Measurements from ENCODE around the gene TIMP3. TPM values are rescaled to one million over a fixed set of nuclear protein-coding genes. Genes with fewer than 3 reads are reported as not detected.

TIMP3 gene
- polyA plus RNA-seq, 1 of the 3 experiments (the other 2 are of a cell fraction), result 26.1 TPM

- CTCF ChIA-PET, result interaction anchor here (1.0 to 2.1 kb wide), 2 partner anchors 64 to 125 kb away, joined by 3 to 9 read pairs; no protein-coding TSS in a partner anchor
- no peak overlapping the region for H3K4me2 ChIP-seq
Measured at GRCh38 chr22:32861330-32861729, 59.8 kb downstream of the TIMP3 start.

More at GRCh38 chr22:32861330-32861729, 59.8 kb downstream of the TIMP3 start:
- H3K4me1 ChIP-seq (ENCODE audit: control insufficient read depth in 1 of 2, insufficient read depth in 2 of 2, low read depth in 1 of 2, low read length in 1 of 2), result peaks cover 0 to 22% of the 10 kb centered on the region in 2 experiments; a peak in 1 of 4 replicates
- no peak overlapping the region for H2AFZ ChIP-seq (ENCODE audit: low read depth)
- no peaks in the 10 kb centered on the region for H4K20me1 ChIP-seq (ENCODE audit: insufficient read depth)
- TF ChIP-seq, protein P1, sequence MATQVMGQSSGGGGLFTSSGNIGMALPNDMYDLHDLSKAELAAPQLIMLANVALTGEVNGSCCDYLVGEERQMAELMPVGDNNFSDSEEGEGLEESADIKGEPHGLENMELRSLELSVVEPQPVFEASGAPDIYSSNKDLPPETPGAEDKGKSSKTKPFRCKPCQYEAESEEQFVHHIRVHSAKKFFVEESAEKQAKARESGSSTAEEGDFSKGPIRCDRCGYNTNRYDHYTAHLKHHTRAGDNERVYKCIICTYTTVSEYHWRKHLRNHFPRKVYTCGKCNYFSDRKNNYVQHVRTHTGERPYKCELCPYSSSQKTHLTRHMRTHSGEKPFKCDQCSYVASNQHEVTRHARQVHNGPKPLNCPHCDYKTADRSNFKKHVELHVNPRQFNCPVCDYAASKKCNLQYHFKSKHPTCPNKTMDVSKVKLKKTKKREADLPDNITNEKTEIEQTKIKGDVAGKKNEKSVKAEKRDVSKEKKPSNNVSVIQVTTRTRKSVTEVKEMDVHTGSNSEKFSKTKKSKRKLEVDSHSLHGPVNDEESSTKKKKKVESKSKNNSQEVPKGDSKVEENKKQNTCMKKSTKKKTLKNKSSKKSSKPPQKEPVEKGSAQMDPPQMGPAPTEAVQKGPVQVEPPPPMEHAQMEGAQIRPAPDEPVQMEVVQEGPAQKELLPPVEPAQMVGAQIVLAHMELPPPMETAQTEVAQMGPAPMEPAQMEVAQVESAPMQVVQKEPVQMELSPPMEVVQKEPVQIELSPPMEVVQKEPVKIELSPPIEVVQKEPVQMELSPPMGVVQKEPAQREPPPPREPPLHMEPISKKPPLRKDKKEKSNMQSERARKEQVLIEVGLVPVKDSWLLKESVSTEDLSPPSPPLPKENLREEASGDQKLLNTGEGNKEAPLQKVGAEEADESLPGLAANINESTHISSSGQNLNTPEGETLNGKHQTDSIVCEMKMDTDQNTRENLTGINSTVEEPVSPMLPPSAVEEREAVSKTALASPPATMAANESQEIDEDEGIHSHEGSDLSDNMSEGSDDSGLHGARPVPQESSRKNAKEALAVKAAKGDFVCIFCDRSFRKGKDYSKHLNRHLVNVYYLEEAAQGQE (IDR thresholded peaks at IDR 0.05; ENCODE audit: low read depth, low read length), result no peak
- TF ChIP-seq POLR2AphosphoS5 (IDR thresholded peaks at IDR 0.05; ENCODE audit: low read depth, low read length), result no peak
- TF ChIP-seq FOXM1 (IDR thresholded peaks at IDR 0.05; ENCODE audit: low read depth), result no peak
- TF ChIP-seq MEF2A (IDR thresholded peaks at IDR 0.05; ENCODE audit: borderline replicate concordance, low read depth), result no peak
- TF ChIP-seq ZBTB33 (IDR thresholded peaks at IDR 0.05; ENCODE audit: borderline replicate concordance, low read depth), result no peak
- TF ChIP-seq IRF3 (IDR thresholded peaks at IDR 0.05; ENCODE audit: low read depth, low read length), result no peak
- TF ChIP-seq NRF1 (IDR thresholded peaks at IDR 0.05; ENCODE audit: low read depth, low read length), result no peak
- TF ChIP-seq USF1 (IDR thresholded peaks at IDR 0.05; ENCODE audit: borderline replicate concordance, low read depth), result no peak
- no peak for TF ChIP-seq MAX (IDR thresholded peaks at IDR 0.05; ENCODE audit: low read depth)
- TF ChIP-seq FOXJ3 (CRISPR knock-in tag; IDR thresholded peaks at IDR 0.05), result no peak
- TF ChIP-seq YY1 (IDR thresholded peaks at IDR 0.05; ENCODE audit: low read depth), result no peak
- no peak for TF ChIP-seq TAF1 (IDR thresholded peaks at IDR 0.05; ENCODE audit: borderline replicate concordance, low read depth, low read length)
- TF ChIP-seq JUND (IDR thresholded peaks at IDR 0.05), result no peak
- DNase-seq, result no peak
- no peaks in the 10 kb centered on the region for H3K27me3 ChIP-seq (ENCODE audit: insufficient read depth)
- H3K4me3 ChIP-seq (ENCODE audit: low read depth in 2 of 2, low read length in 1 of 2), result no peak overlapping the region
- H3K9me2 ChIP-seq, result no peaks in the 10 kb centered on the region
- no peak overlapping the region for H3K9ac ChIP-seq
- no peaks in the 10 kb centered on the region for H3F3A ChIP-seq (replicated peaks; ENCODE audit: insufficient read depth)
- no peak overlapping the region for H3K27ac ChIP-seq (ENCODE audit: low read depth in 2 of 2, low read length in 1 of 2)
- 83% methylated on average over 5 of the region's 5 CpGs for WGBS (ENCODE audit: low lambda C conversion rate)
- POLR2A ChIA-PET, result no interaction called here
- no peaks in the 10 kb centered on the region for H3K79me2 ChIP-seq (ENCODE audit: insufficient read depth)
- H3K36me3 ChIP-seq (replicated peaks in 1 of 2; ENCODE audit: control insufficient read depth in 1 of 2, insufficient read depth in 2 of 2, low read length in 1 of 2), result peaks cover 0 to 4% of the 10 kb centered on the region in 2 experiments
- H3K9me3 ChIP-seq, result no peaks in the 10 kb centered on the region

Measured in SK-N-SH (cell line).